ENCODE data around the gene APBA2.

The APBA2 gene

DNA sequence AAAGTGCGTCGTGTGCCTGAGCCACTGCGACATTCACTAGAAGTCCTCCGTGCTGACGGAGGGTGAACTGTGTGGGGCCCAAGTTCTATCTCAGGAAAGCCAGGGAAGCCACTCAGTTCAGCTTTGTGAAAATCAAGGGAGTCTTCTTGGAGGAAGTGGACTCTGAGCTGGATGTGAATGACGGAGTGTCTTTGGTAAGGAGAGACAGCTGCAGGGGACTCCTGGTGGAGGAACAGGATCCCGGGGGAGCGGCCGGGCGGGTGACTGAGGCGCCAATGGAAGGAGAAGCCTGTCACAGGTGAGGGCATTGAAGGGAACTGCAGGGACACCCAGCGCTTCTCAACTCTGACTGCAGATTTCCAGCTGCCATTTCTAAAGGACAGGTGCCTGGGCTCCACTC is 75.6 kb downstream of the APBA2 start:
- no peak for DNase-seq

DNA sequence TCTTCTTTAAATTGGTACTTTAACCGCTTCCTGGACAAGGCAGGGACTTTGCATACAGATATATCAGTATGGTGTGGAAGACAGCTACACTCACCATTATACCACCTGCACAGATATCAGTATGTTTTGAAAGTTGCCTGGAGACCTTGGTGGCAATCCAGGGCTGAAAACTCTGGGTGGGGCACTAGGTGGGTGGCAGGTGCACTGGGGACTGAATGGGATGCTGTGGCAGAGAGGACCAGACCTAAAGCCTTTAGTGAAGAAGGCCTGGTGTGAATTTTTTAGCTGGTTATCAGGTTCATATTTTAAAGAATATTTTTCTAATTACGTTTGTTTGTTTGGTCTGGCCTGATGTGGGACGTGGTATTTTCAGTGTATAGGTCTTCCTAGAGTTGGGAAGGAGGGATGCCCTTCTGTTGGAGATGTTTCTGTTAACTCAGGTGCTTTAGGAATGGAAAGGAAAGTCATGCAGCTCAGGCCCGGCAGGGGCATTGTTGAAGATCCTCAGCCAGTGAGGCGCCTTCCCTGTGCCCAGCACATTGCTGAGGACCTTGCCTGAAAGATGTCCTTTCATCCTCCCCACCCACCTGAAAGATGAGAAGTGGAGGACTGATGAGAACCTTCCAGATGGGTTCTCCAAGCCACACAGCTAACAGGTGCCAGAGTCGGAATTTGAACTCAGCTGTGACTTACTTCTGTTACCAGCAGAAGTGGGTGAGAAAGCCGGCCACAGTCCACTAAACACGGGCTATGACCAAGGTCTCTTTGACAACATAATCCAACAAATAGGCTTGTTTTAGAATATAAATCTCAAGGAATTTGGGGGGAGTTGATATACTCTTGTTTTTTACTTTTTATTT is 77.3 kb downstream of the APBA2 start:
- DNase-seq: no peak

DNA sequence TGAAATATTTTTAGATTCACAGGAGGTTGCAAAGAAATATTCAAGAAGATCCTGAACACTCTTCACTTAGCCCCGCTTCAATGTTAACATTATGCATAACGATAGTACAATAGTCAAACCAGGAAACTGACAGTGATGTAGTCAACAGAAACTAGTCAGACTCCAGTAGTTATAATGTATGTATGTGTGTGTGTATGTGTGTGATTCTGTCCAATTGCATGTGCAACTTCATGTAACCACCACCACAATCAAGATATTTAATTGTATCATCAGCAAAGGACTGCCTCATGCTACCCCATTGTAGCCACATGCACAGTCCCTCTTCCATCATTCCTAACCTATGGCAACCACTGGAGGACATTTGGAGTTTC is 77.9 kb downstream of the APBA2 start:
- DNase-seq: no peak

DNA sequence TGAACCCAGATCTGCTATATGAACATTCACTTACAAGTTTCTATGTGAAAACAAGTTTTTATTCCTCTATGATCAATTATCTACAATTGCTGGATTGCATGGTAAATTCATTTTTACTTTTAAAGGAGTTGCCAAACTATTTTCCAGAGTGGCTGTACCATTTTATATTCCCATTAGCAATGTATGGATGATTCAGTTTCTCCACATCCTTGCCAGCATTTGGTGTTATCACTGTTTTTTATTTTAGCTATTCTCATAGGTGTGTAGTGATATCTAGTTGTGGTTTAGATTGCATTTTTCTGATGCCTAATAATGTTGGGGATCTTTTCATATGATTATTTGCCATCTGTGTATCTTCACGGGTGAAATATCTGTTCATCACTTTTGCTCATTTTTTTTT is 78.3 kb downstream of the APBA2 start:
- no peak for DNase-seq

- no peak for DNase-seq
Measured at GRCh38 chr15:28967066-28967465, 81.3 kb downstream of the APBA2 start.

- no peak for DNase-seq
Measured at GRCh38 chr15:28967990-28968389, 82.2 kb downstream of the APBA2 start.

- DNase-seq: no peak
Measured at GRCh38 chr15:28969511-28970085, 83.8 kb downstream of the APBA2 start.

DNA sequence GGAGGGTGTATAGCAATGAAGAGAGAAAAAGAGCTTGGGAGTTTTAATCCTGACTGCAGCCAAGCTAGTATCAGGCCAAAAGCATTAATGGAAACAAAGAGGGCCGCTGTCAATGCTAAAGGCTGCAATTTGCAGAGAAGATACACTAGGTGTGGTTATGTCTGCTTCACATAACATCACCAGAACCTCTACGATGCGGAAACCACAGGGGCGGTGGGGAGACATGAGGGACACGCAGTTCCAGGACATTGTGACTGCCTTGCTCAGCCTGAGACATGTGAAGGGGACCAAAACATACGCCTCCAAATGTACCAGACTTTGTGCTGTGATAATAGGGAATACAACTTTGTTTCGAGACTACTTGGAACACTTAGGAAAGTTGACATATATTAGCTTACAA is 88.4 kb downstream of the APBA2 start:
- no peak for DNase-seq

GRCh38 chr15:28975766-28976179 is 90.0 kb downstream of the APBA2 start:
- peak; percentile 7 for DNase-seq

- no peak for DNase-seq
Measured at GRCh38 chr15:28977377-28978010, 91.7 kb downstream of the APBA2 start.

- DNase-seq: no peak
Measured at GRCh38 chr15:28978011-28978378, 92.2 kb downstream of the APBA2 start.

DNA sequence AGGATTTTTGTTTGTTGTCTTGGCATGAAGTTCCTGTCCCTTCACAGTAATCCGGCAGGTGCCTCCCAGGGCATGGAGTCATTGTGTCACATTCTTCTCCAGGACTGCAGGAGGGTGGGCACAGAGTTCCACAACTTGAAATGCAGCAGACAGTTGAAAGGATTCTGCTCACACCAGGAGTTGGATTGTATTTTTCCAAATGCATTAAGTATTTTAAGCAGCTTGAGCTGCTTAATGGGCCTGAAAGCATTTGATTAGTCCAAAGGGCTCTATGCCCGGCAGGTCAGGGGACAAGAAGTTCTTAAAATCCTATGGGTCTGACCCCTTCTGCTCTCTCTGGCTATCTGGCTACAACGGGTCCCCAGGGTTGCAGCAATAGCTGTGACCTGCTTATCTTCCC is 92.9 kb downstream of the APBA2 start:
- DNase-seq: no peak

DNA sequence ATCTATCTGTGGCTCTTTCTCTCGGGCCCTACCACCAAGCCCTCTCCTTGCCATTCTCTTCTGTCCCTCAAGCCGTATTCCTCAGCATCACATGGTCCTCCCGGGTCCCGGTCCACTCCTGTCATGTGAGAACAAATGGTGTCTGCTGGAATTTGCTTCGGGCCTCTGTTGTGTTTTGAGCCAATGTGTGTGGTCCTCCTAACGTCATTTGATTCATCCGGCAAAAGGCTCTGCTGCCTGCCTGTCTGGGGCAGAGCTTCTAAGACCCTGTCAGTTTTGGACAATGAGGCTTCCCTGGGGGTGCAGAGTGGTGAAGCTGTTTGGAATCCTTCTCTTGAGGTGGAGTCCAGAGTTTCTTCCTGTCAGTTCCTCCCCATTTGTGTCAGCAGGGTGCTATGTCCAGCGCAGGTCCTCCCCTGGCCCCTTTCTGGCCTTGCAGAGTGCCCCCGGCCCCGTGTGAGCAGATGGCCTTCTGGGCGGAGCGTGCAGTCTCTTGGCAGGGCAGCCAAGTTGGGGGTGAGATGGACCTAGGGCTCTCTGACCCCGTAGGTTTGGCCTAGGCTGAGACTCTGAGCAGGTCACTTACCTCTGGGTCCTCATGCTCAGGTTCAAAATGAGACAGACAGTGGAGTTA is 93.6 kb downstream of the APBA2 start:
- DNase-seq: no peak

DNA sequence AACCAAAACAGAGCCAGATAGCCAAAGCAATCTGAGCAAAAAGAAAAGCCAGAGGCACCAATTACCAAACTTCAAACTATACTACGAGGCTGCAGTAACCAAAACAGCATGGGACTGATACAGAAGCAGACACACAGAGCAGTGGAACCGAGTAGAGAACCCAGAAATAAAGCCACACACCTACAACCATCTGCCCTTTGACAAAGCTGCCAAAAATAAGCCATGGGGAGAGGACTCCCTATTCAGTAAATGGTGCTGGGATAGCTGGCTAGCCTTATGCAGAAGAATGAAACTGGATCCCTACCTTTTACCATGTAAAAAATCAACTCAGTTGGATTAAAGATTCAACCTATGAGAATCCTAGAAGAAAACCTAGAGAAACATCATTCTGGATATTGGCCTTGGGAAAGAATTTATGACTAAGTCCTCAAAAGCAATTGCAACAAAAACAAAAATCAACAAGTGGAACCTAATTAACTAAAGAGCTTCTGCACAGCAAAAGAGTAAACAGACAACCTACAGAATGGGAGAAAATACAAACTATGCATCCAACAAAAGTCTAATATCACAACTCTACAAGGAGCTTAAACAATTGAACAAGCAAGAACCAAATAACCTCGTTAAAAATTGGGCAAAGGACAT is 95.1 kb downstream of the APBA2 start:
- DNase-seq: no peak

GRCh38 chr15:28981351-28981720 is 95.6 kb downstream of the APBA2 start:
- no peak for DNase-seq

DNA sequence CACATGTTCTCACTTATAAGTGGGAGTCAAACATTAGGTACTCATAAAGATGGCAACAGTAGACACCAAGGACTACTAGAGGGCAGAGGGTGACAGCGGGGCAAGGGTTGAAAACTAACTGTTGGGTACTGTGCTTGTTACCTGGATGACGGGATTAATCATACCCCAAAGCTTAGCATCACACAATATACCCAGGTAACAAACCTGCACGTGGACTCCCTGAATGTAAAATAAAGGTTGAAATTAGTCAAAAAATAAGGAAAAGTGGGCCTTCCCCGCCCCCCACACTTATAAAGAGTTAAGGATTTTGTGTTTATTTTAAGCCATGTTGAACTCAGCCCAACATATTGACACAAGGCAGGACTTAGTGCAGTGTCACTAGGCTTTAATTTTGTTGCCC is 96.1 kb downstream of the APBA2 start:
- DNase-seq: no peak

DNA sequence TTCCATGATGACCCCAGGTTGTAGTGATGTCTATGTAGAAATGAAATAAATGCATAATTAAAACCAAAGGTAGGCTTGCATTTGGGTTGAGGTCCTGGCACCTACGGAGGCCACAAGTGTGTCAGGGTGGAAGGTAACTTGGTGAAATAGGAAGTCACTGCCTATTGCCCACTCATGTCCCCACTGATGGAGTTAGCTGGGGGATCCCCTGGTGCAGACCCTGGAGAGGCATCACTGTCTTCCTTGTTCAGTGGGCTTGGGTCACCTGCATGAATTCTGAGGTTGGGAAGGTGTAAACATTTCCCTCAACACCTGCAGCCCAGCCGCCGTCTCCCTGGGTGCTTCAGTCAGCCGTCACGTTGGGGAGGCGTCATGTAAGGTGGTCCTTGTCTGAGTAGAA is 97.1 kb downstream of the APBA2 start:
- DNase-seq: no peak

GRCh38 chr15:28983432-28984311 is 97.9 kb downstream of the APBA2 start:
- no peak for DNase-seq

DNA sequence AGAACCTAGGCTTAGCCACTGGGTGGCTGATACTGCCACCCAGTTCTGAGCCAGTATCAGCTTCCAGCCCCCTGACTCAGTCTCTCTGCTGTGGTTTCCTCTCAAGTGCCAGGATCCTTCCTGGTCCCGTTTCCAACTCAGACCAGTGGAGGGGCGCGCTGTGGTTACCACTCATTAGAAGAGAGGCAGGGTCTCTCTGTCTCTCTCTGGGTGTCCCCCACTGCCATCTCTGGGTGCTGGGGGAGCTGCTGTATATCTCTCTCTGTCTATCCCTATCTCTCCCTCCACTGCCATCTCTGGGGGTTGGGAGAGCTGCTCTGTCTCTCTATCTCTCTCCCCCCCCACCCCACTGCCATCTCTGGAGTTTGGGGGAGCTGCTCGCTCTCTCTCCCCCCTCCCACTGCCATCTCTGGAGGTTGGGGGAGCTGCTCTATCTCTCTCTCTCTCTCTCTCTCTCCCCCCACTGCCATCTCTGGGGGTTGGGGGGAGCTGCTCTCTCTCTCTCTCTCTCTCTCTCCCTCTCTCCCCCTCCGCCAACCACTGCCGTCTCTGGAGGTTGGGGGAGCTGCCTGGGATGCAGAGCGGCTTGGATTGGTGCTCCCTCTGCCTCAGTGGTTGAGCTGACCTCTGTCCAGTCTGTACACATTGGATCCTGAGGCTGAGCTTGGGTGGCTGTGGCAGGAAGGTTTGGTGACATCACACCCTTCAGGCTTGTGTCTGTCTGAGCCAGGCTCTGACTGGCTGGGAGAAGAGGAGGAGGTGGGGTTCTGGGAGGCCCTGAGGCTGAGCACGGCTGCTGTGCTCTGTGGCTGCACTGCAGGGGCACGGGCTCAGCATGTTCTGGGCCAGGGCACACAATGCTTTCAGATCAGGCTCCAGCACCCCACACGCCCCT is 98.9 kb downstream of the APBA2 start:
- DNase-seq: no peak

DNA sequence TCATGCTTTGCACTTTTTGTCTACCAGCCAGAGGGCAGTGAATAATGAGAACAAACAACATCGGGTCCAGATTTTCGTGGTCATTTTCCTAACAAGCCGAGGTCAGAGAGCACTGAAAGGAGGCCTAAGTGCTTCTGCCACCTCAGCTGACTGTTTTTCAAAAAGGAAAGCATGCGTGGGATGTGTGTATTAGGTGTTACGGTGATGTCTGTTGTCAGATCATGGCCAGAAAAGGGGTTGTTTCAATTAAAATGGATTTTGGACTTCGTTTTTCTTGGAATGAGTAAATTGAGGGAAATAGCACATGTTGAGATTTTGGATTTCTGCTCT is 99.5 kb downstream of the APBA2 start:
- no peak for DNase-seq

DNA sequence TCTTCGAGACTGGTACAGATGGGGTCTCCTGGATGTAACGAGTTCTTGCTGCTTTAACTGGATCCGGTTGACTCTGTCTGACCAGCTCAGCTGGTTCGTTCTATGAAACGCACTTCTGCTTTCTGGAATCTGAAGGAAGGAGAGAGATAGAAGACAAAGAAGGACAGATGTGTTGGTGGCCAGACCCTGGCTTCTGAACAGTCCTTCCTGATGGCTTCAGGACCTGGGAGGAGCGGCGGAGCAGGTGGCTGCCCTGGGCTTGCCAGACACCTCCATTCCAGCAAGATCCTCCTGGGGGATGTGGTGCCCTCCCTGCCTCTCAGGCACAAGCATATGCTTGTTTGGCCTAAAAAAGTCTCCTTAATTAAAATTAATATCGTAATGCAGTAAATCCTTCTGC is 99.9 kb downstream of the APBA2 start:
- no peak for DNase-seq

DNA sequence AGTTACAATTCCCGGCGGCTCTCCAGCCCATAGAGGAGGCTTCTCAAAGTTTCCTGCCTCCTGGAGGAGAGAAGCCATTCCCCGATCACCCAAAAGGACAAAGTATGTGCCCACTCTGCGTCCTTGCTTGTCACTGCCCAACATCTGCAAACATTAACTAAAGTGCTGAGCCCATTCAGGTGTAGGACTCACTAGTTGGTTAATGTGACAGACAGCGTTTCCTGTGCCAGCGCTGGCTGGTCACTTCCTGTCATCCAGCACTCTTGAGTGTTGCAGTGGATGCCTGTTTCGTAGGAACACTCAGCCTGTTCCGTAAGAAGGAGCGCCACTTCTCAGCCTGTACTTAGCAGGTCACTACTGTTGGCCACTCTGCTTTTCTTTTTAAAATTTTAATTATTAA is 100.3 kb downstream of the APBA2 start:
- no peak for DNase-seq

Data from DMS153 (cell line).